Thoracic aorta (tissue), 2 donors: ENCODE results near the gene ZIC4. TPM values are rescaled to one million over a fixed set of nuclear protein-coding genes. Genes with fewer than 3 reads are reported as not detected.
A peak's percentile ranks its signal among the peaks of the same experiment; 100 is the strongest.

ENCODE experiments used
- ATAC-seq: fragments of 150-250 bp; one replicate; pipeline ENCODE4 v1.8.0; 2017; ENCODE audit warnings: low read depth; ENCODE audit not compliant: insufficient number of reproducible peaks, low FRiP score
- DNase-seq: peaks from one replicate; pipeline ENCODE4 v3.0.0-alpha.2; 2020; ENCODE audit warnings: low spot score
- H3K27ac ChIP-seq, 2 donors: fragments of 200-600 bp; sonication (generic); 1 replicate in 1 of 2; 2 replicates in 1 of 2; pipeline ENCODE4 v1.5.1; 2016; ENCODE audit warnings: mild to moderate bottlenecking in 2 of 2, moderate library complexity in 2 of 2
- H3K27me3 ChIP-seq: fragments of 200-600 bp; sonication (generic); replicated peaks from 2 replicates; pipeline ENCODE4 v1.6.0; 2016; ENCODE audit warnings: mild to moderate bottlenecking; ENCODE audit not compliant: insufficient read depth
- H3K36me3 ChIP-seq: fragments of 200-600 bp; sonication (generic); one replicate; pipeline ENCODE4 v1.5.1; 2016
- H3K4me1 ChIP-seq, 2 donors: fragments of 200-600 bp; sonication (generic); 1 replicate in 1 of 2; 2 replicates in 1 of 2; pipeline versions ENCODE4 v1.5.1 to v1.6.0; 2016; ENCODE audit warnings: low read depth in 2 of 2, mild to moderate bottlenecking in 1 of 2; ENCODE audit not compliant: control insufficient read depth in 1 of 2
- H3K4me3 ChIP-seq: fragments of 200-600 bp; sonication (generic); 2 replicates; pipeline ENCODE4 v1.5.1; 2016; ENCODE audit warnings: mild to moderate bottlenecking
- H3K9me3 ChIP-seq: fragments of 200-600 bp; sonication (generic); 2 replicates; pipeline ENCODE4 v1.5.1; 2016
- CTCF ChIP-seq: fragments of 200-600 bp; sonication (generic); IDR thresholded peaks from one replicate; pipeline ENCODE4 v1.5.1; 2019; ENCODE audit warnings: antibody characterized with exemption
- total RNA-seq, 2 donors: library from RNA; depleted of rRNA; stranded (reverse); fragments of >200 nt; gene quantifications; one replicate each; pipeline versions ENCODE4 v1.1.0 to v1.2.3, GENCODE V29; 2016

Gene ZIC4
- total RNA-seq, 2 donors from 2014 or later: not detected

GRCh38 chr3:147365196-147366115, 40.9 kb downstream of the ZIC4 start:
- TF ChIP-seq CTCF: no peak
- no peak overlapping the region for H3K27ac ChIP-seq
- no peak overlapping the region for H3K4me3 ChIP-seq
- ATAC-seq (no peak), DNase-seq (no peak)
- H3K27me3 ChIP-seq: no peaks in the 10 kb centered on the region
- no peaks in the 10 kb centered on the region for H3K9me3 ChIP-seq
- H3K4me1 ChIP-seq: no peaks in the 10 kb centered on the region
- no peaks in the 10 kb centered on the region for H3K36me3 ChIP-seq

GRCh38 chr3:147364771-147365170, 41.6 kb downstream of the ZIC4 start:
- no peak for TF ChIP-seq CTCF
- Histone ChIP-seq H3K27me3 (no peaks in the 10 kb centered on the region), H3K9me3 (no peaks in the 10 kb centered on the region), H3K27ac (no peak overlapping the region), H3K4me3 (no peak overlapping the region), H3K36me3 (no peaks in the 10 kb centered on the region), H3K4me1 (no peaks in the 10 kb centered on the region)
- DNase-seq: no peak
- ATAC-seq: no peak

- H3K27ac ChIP-seq: no peak overlapping the region
- ATAC-seq (no peak), DNase-seq (no peak)
- no peak overlapping the region for H3K4me3 ChIP-seq
- no peaks in the 10 kb centered on the region for H3K36me3 ChIP-seq
- peaks cover 5% of the 10 kb centered on the region for H3K27me3 ChIP-seq
- peak; percentile 24 for TF ChIP-seq CTCF
- no peaks in the 10 kb centered on the region for H3K4me1 ChIP-seq
- no peaks in the 10 kb centered on the region for H3K9me3 ChIP-seq
Measured at GRCh38 chr3:147361454-147362420, 44.6 kb downstream of the ZIC4 start.

- no peaks in the 10 kb centered on the region for H3K4me1 ChIP-seq
- peaks cover 11% of the 10 kb centered on the region for H3K27me3 ChIP-seq
- no peaks in the 10 kb centered on the region for H3K9me3 ChIP-seq
- TF ChIP-seq CTCF: no peak
- ATAC-seq (no peak), DNase-seq (no peak)
- H3K27ac ChIP-seq: no peak overlapping the region
- no peak overlapping the region for H3K4me3 ChIP-seq
- H3K36me3 ChIP-seq: no peaks in the 10 kb centered on the region
Measured at GRCh38 chr3:147360646-147361453, 45.5 kb downstream of the ZIC4 start.
